PFSK-1 (cell line): ENCODE results near the gene NTN3.

Source experiments
- FOXP2 ChIP-seq: optimal IDR thresholded peaks from 2 replicates; pipeline ENCODE3; 2011; ENCODE audit warnings: borderline replicate concordance, control low read depth, inconsistent platforms; ENCODE audit not compliant: insufficient read depth; ENCODE audit errors: extremely low read length, extremely low read depth
- POLR2AphosphoS5 ChIP-seq: IDR thresholded peaks from 2 replicates; pipeline ENCODE4 v1.6.1; 2012; ENCODE audit warnings: low read depth, mild to moderate bottlenecking, control low read depth, low read length, moderate library complexity
- SIN3A ChIP-seq: IDR thresholded peaks from 2 replicates; pipeline ENCODE4 v1.6.1; 2012; ENCODE audit warnings: mild to moderate bottlenecking, low read length, moderate library complexity, borderline replicate concordance; ENCODE audit not compliant: insufficient read depth
- TAF1 ChIP-seq: IDR thresholded peaks from 2 replicates; pipeline ENCODE4 v1.6.1; 2012; ENCODE audit warnings: low read length, control low read depth, borderline replicate concordance; ENCODE audit not compliant: insufficient read depth
- TF ChIP-seq, protein P1 (sequence below), 2 experiments: IDR thresholded peaks; 2 replicates each; pipeline versions ENCODE4 v1.6.1 to v1.8.0; 2011 to 2012; ENCODE audit warnings: low read depth in 2 of 2, low read length in 2 of 2, control low read depth in 1 of 2, inconsistent platforms in 1 of 2, mild to moderate bottlenecking in 1 of 2, moderate library complexity in 1 of 2; ENCODE audit not compliant: insufficient read depth in 1 of 2

GRCh38 chr16:2497695-2498484, 26.8 kb downstream of the NTN3 start:
- TF ChIP-seq TAF1, result no peak
- TF ChIP-seq POLR2AphosphoS5, result no peak
- no peak for TF ChIP-seq SIN3A
- TF ChIP-seq, protein P1, sequence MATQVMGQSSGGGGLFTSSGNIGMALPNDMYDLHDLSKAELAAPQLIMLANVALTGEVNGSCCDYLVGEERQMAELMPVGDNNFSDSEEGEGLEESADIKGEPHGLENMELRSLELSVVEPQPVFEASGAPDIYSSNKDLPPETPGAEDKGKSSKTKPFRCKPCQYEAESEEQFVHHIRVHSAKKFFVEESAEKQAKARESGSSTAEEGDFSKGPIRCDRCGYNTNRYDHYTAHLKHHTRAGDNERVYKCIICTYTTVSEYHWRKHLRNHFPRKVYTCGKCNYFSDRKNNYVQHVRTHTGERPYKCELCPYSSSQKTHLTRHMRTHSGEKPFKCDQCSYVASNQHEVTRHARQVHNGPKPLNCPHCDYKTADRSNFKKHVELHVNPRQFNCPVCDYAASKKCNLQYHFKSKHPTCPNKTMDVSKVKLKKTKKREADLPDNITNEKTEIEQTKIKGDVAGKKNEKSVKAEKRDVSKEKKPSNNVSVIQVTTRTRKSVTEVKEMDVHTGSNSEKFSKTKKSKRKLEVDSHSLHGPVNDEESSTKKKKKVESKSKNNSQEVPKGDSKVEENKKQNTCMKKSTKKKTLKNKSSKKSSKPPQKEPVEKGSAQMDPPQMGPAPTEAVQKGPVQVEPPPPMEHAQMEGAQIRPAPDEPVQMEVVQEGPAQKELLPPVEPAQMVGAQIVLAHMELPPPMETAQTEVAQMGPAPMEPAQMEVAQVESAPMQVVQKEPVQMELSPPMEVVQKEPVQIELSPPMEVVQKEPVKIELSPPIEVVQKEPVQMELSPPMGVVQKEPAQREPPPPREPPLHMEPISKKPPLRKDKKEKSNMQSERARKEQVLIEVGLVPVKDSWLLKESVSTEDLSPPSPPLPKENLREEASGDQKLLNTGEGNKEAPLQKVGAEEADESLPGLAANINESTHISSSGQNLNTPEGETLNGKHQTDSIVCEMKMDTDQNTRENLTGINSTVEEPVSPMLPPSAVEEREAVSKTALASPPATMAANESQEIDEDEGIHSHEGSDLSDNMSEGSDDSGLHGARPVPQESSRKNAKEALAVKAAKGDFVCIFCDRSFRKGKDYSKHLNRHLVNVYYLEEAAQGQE (IDR thresholded peaks at IDR 0.05; ENCODE audit: insufficient read depth in 1 of 2, low read depth in 2 of 2, low read length in 2 of 2), result no peak
- no peak for TF ChIP-seq FOXP2
